Muscle layer of duodenum (tissue), 2 donors: ENCODE measurements around the gene PHKG2.

Experiments
- H3K27ac ChIP-seq: one replicate; pipeline ENCODE4 v1.7.0; 2013; ENCODE audit warnings: mild to moderate bottlenecking, low read length
- H3K27me3 ChIP-seq: one replicate; pipeline ENCODE4 v1.7.0; 2013; ENCODE audit warnings: low read depth, mild to moderate bottlenecking, control low read depth, low read length
- H3K36me3 ChIP-seq, 2 donors: one replicate each; pipeline ENCODE4 v1.7.0; 2013; ENCODE audit warnings: low read length in 2 of 2, control low read depth in 1 of 2, mild to moderate bottlenecking in 1 of 2; ENCODE audit not compliant: insufficient read depth in 2 of 2, control insufficient read depth in 1 of 2
- H3K4me1 ChIP-seq, 2 donors: one replicate each; pipeline ENCODE4 v1.7.0; 2013; ENCODE audit warnings: low read length in 2 of 2, mild to moderate bottlenecking in 2 of 2, control low read depth in 1 of 2, moderate library complexity in 1 of 2; ENCODE audit not compliant: insufficient read depth in 2 of 2, control insufficient read depth in 1 of 2
- H3K4me3 ChIP-seq, 2 donors: one replicate each; pipeline ENCODE4 v1.7.0; 2013; ENCODE audit warnings: low read length in 2 of 2, low read depth in 1 of 2, mild to moderate bottlenecking in 1 of 2
- H3K9me3 ChIP-seq, 2 donors: one replicate each; pipeline ENCODE4 v1.7.0; 2013; ENCODE audit warnings: low read length in 2 of 2, control low read depth in 1 of 2, mild to moderate bottlenecking in 1 of 2; ENCODE audit not compliant: control insufficient read depth in 1 of 2
- donor health status: healthy.

The PHKG2 gene

DNA sequence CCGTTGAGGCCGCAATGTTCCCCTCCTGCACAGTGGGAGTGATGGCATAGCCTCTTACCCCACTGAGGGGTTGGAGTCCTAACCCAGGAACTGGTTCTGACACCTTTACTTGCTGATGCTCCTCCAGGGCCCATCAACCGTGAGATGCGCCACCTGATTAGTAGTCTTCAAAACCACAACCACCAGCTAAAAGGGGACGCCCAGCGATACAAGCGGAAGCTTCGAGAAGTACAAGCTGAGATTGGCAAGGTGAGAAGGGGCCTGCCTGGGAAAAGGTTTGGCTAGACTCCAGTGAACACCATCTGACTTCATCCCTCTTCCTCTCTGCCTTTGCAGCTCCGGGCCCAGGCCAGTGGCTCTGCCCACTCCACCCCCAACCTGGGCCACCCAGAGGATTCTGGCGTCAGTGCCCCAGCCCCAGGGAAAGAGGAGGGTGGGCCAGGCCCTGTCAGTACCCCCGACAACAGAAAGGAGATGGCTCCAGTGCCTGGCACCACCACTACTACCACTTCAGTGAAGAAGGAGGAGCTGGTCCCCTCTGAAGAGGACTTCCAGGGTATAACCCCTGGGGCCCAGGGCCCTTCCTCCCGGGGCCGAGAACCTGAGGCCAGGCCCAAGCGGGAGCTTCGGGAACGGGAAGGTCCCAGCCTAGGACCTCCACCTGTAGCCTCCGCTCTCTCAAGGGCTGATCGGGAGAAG lies 19.7 kb downstream of the PHKG2 start:
- H3K4me3 ChIP-seq = no peak overlapping the region
- peaks cover 72 to 97% of the 10 kb centered on the region in 2 donors for H3K36me3 ChIP-seq
- H3K27me3 ChIP-seq = no peaks in the 10 kb centered on the region
- H3K4me1 ChIP-seq = peaks cover 5 to 15% of the 10 kb centered on the region in 2 donors
- H3K27ac ChIP-seq = no peak overlapping the region
- no peaks in the 10 kb centered on the region for H3K9me3 ChIP-seq

- H3K36me3 ChIP-seq = peaks cover 77 to 97% of the 10 kb centered on the region in 2 donors
- no peaks in the 10 kb centered on the region for H3K27me3 ChIP-seq
- no peak overlapping the region for H3K4me3 ChIP-seq
- H3K27ac ChIP-seq = no peak overlapping the region
- no peaks in the 10 kb centered on the region for H3K9me3 ChIP-seq
- H3K4me1 ChIP-seq = peaks cover 0 to 7% of the 10 kb centered on the region in 2 donors
Measured at GRCh38 chr16:30768583-30769181, 20.5 kb downstream of the PHKG2 start.

DNA sequence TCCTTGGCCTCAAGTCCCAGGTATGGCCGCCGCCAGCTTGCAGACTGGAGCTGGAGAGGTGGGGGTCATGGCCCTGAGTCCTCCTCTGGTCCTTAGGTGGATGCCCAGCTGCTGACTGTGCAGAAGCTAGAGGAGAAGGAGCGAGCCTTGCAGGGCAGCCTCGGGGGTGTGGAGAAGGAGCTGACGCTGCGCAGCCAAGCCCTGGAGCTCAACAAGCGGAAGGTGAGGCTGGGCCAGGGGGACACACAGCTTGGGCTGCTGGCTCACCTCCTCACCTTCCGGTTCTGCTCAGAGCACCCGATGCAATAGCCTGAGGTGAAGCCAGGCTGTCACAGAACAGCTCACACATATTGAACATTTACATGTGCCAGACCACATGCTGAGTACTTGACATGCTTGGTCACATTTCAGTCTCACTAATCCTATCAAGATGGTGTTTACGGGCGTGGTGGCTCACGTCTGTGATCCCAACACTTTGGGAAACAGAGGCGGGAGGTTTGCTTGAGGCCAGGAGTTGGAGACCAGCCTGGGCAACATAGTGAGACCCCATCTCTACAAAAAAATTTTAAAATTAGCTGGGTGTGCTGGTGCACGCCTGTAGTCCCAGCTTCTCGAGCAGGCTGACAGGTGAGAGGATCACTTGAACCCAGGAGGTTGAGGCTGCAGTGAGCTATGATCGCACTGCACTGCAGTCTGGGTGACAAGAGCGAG lies 21.3 kb downstream of the PHKG2 start:
- peaks cover 0 to 4% of the 10 kb centered on the region in 2 donors for H3K4me1 ChIP-seq
- peaks cover 72 to 94% of the 10 kb centered on the region in 2 donors for H3K36me3 ChIP-seq
- H3K9me3 ChIP-seq = no peaks in the 10 kb centered on the region
- no peak overlapping the region for H3K27ac ChIP-seq
- no peaks in the 10 kb centered on the region for H3K27me3 ChIP-seq
- no peak overlapping the region for H3K4me3 ChIP-seq

GRCh38 chr16:30771726-30772125 lies 23.5 kb downstream of the PHKG2 start:
- Histone ChIP-seq H3K36me3 (peaks cover 51 to 72% of the 10 kb centered on the region in 2 donors), H3K4me3 (no peak overlapping the region), H3K4me1 (peaks cover 2 to 9% of the 10 kb centered on the region in 2 donors), H3K9me3 (no peaks in the 10 kb centered on the region), H3K27ac (no peak overlapping the region), H3K27me3 (no peaks in the 10 kb centered on the region)

DNA sequence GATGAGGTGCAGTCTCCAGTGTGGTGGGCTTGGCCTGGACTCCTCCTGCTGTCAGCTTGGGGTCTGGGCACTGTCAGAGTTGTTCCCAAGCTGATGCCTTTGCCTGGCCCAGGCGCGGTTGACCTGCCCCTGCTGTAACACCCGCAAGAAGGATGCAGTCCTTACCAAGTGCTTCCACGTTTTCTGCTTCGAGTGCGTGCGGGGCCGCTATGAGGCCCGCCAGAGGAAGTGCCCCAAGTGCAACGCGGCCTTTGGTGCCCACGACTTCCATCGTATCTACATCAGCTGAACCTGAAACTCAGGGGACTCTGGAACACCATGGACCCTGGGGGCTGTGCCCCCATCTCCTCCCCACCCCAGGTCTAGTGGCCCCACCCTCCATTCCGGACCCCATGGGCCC lies 25.6 kb downstream of the PHKG2 start:
- no peaks in the 10 kb centered on the region for H3K9me3 ChIP-seq
- peaks cover 30 to 51% of the 10 kb centered on the region in 2 donors for H3K36me3 ChIP-seq
- no peak overlapping the region for H3K4me3 ChIP-seq
- H3K4me1 ChIP-seq = peaks cover 9% of the 10 kb centered on the region in 2 donors
- no peak overlapping the region for H3K27ac ChIP-seq
- no peaks in the 10 kb centered on the region for H3K27me3 ChIP-seq

- Histone ChIP-seq H3K4me3 (peak overlapping the region; percentile 76 to 80), H3K27ac (peak overlapping the region; percentile 75), H3K27me3 (no peaks in the 10 kb centered on the region), H3K9me3 (no peaks in the 10 kb centered on the region), H3K36me3 (peaks cover 23 to 44% of the 10 kb centered on the region in 2 donors), H3K4me1 (peaks cover 9% of the 10 kb centered on the region in 2 donors)
Measured at GRCh38 chr16:30774367-30775130, 26.3 kb downstream of the PHKG2 start.

GRCh38 chr16:30775131-30775391 lies 26.8 kb downstream of the PHKG2 start:
- Histone ChIP-seq H3K36me3 (peaks cover 23 to 40% of the 10 kb centered on the region in 2 donors), H3K27ac (peak overlapping the region; percentile 75), H3K4me1 (peaks cover 9% of the 10 kb centered on the region in 2 donors), H3K9me3 (no peaks in the 10 kb centered on the region), H3K4me3 (peak overlapping the region; percentile 76 to 80), H3K27me3 (no peaks in the 10 kb centered on the region)

DNA sequence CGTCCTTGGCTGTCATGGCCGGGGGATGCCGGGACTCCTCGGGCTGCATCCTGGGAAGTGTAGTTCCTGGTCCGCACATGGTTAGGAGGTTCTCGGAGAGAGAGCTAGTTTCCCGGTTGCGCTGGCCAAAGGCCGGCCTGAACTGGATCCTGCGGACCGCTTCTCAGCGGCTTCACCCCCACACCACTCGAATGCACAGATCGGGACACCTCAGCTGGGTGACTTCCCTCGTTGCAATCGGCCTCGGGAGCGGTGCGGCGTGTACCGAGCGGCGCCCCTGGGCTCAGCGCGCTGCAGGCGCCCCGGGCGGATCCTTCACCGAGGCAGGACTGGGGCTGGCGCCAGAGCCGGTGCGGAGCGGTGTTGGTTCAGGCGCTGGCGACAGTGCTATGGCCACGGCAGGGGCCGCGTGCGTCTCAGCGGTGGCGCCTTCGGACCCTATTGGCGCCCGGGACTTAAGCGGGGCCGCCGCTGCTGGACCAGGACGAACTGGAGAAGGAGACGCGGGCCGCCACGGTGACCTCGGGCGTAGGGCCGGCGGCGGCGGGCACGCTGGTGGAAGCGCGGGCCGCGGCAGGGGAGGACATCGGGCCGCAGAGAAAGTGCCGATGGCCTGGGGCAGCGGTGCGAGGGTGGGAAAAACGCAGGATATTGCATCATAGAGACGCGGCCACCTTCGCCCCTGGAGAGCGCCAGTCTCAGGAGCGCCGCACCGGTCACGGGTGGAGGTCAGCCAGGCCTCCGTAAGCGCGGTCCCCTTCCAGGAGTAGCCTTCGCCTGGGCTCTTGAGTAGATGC lies 27.4 kb downstream of the PHKG2 start:
- peak overlapping the region; percentile 75 for H3K27ac ChIP-seq
- H3K9me3 ChIP-seq = no peaks in the 10 kb centered on the region
- no peaks in the 10 kb centered on the region for H3K27me3 ChIP-seq
- H3K4me3 ChIP-seq = peak overlapping the region; percentile 76 to 80
- H3K4me1 ChIP-seq = peaks cover 9% of the 10 kb centered on the region in 2 donors
- peaks cover 19 to 35% of the 10 kb centered on the region in 2 donors for H3K36me3 ChIP-seq

DNA sequence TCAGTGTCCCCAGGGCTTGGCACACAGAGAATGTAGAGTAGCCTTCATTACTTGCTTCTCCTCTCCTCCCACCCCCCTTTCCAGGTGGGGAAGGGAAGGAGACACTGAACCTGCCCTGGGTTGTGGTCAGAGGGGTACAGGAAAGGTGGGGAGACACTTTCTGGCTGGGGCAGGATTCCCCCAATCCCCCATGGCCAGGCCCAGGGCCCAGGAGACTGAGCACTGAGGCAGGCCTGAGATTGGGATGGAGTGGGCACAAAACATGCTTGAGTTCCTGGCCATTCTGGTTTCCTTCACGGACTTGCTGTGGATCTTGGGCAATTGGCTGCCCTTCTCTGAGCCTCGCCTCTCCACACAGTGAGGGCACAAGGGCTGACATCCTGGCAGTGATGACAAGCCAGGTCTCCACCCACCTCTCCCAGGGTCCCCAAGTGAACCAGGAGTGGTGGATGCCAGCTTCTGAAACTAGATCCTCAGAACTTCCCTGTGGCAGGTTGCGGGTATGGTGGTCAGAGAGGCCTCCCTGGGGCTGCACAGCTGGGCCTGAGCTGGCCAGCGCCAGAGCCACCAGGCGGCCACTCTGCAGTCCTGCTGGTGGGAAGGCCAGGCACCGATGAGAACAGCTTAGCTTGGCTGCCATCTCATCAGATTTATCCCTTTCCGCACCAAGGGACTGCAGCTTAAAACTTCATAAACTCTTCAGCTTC lies 29.5 kb downstream of the PHKG2 start:
- Histone ChIP-seq H3K4me3 (no peak overlapping the region), H3K27ac (no peak overlapping the region), H3K4me1 (peaks cover 9% of the 10 kb centered on the region in 2 donors), H3K36me3 (peaks cover 8 to 28% of the 10 kb centered on the region in 2 donors), H3K9me3 (no peaks in the 10 kb centered on the region), H3K27me3 (no peaks in the 10 kb centered on the region)

GRCh38 chr16:30778549-30779244 lies 30.5 kb downstream of the PHKG2 start:
- H3K9me3 ChIP-seq = no peaks in the 10 kb centered on the region
- peaks cover 9% of the 10 kb centered on the region in 2 donors for H3K4me1 ChIP-seq
- H3K27me3 ChIP-seq = no peaks in the 10 kb centered on the region
- H3K4me3 ChIP-seq = no peak overlapping the region
- H3K36me3 ChIP-seq = peaks cover 2 to 28% of the 10 kb centered on the region in 2 donors
- H3K27ac ChIP-seq = no peak overlapping the region
